ENCODE results near the gene PGAM2. TPM values are rescaled to one million over a fixed set of nuclear protein-coding genes. Genes with fewer than 3 reads are reported as not detected.

The PGAM2 gene
- total and polyA plus RNA-seq, 2 of the 13 experiments (the other 11 are each of a cell fraction or from before 2014, with no cell fraction given) = 0.22 TPM; not detected in 1

DNA sequence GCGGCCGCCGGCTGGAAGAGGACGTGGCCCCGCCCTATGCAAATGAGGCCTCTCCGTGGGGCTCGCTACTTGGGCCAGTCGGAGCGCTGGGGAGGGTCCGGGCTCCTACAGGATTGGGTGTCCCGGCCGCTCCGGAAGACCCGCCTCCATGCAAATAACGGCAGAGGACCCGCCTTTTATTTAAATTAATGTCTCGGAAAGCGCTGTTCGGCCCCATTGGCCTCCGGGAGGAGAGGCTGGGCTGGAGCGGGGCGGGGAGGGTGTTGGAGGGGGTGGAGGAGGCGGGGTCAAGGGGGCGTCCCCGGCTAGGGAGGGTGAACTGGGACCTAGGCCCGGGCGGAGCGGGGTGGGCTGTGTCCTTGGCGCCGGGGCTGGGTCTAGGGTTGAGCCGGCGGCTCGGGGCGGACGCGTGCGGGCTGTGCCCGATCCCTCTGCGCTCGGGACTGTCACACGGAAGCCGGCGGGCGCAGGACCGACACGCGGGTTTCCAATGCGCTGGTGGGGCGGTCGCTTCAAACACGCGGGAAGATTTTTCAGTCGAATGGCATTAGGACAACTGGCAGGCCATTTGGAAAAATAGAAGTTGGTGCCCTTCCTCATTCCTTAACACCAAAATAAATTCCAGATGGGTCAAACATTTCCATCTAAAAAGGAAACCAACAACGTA is 17.3 kb upstream of the PGAM2 start (continued):
- TF ChIP-seq NFYC (CRISPR knock-in tag; IDR thresholded peaks at IDR 0.05) = peak; percentile 84
- TF ChIP-seq GABPA (IDR thresholded peaks at IDR 0.05; ENCODE audit: low read depth, low read length) = no peak
- peak; percentile 86 for TF ChIP-seq GABPA (CRISPR knock-in tag; IDR thresholded peaks at IDR 0.05; ENCODE audit: low read depth)
- TF ChIP-seq ARID5B (CRISPR knock-in tag; IDR thresholded peaks at IDR 0.05) = peak; percentile 56
- TF ChIP-seq, protein P1, sequence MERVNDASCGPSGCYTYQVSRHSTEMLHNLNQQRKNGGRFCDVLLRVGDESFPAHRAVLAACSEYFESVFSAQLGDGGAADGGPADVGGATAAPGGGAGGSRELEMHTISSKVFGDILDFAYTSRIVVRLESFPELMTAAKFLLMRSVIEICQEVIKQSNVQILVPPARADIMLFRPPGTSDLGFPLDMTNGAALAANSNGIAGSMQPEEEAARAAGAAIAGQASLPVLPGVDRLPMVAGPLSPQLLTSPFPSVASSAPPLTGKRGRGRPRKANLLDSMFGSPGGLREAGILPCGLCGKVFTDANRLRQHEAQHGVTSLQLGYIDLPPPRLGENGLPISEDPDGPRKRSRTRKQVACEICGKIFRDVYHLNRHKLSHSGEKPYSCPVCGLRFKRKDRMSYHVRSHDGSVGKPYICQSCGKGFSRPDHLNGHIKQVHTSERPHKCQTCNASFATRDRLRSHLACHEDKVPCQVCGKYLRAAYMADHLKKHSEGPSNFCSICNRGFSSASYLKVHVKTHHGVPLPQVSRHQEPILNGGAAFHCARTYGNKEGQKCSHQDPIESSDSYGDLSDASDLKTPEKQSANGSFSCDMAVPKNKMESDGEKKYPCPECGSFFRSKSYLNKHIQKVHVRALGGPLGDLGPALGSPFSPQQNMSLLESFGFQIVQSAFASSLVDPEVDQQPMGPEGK (CRISPR knock-in tag; IDR thresholded peaks at IDR 0.05) = peak; percentile 72
- TF ChIP-seq, protein P2, sequence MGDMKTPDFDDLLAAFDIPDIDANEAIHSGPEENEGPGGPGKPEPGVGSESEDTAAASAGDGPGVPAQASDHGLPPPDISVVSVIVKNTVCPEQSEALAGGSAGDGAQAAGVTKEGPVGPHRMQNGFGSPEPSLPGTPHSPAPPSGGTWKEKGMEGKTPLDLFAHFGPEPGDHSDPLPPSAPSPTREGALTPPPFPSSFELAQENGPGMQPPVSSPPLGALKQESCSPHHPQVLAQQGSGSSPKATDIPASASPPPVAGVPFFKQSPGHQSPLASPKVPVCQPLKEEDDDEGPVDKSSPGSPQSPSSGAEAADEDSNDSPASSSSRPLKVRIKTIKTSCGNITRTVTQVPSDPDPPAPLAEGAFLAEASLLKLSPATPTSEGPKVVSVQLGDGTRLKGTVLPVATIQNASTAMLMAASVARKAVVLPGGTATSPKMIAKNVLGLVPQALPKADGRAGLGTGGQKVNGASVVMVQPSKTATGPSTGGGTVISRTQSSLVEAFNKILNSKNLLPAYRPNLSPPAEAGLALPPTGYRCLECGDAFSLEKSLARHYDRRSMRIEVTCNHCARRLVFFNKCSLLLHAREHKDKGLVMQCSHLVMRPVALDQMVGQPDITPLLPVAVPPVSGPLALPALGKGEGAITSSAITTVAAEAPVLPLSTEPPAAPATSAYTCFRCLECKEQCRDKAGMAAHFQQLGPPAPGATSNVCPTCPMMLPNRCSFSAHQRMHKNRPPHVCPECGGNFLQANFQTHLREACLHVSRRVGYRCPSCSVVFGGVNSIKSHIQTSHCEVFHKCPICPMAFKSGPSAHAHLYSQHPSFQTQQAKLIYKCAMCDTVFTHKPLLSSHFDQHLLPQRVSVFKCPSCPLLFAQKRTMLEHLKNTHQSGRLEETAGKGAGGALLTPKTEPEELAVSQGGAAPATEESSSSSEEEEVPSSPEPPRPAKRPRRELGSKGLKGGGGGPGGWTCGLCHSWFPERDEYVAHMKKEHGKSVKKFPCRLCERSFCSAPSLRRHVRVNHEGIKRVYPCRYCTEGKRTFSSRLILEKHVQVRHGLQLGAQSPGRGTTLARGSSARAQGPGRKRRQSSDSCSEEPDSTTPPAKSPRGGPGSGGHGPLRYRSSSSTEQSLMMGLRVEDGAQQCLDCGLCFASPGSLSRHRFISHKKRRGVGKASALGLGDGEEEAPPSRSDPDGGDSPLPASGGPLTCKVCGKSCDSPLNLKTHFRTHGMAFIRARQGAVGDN (CRISPR knock-in tag; IDR thresholded peaks at IDR 0.05) = peak; percentile 44; the same call in 1 of the 2 replicates
- no peak for TF ChIP-seq SMC3 (IDR thresholded peaks at IDR 0.05; ENCODE audit: low read length)
- no peak for TF ChIP-seq STAT5B (CRISPR knock-in tag; IDR thresholded peaks at IDR 0.05)
- TF ChIP-seq, protein P3, sequence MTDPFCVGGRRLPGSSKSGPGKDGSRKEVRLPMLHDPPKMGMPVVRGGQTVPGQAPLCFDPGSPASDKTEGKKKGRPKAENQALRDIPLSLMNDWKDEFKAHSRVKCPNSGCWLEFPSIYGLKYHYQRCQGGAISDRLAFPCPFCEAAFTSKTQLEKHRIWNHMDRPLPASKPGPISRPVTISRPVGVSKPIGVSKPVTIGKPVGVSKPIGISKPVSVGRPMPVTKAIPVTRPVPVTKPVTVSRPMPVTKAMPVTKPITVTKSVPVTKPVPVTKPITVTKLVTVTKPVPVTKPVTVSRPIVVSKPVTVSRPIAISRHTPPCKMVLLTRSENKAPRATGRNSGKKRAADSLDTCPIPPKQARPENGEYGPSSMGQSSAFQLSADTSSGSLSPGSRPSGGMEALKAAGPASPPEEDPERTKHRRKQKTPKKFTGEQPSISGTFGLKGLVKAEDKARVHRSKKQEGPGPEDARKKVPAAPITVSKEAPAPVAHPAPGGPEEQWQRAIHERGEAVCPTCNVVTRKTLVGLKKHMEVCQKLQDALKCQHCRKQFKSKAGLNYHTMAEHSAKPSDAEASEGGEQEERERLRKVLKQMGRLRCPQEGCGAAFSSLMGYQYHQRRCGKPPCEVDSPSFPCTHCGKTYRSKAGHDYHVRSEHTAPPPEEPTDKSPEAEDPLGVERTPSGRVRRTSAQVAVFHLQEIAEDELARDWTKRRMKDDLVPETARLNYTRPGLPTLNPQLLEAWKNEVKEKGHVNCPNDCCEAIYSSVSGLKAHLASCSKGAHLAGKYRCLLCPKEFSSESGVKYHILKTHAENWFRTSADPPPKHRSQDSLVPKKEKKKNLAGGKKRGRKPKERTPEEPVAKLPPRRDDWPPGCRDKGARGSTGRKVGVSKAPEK (CRISPR knock-in tag; IDR thresholded peaks at IDR 0.05; ENCODE audit: borderline replicate concordance) = no peak
- TF ChIP-seq ZNF501 (CRISPR knock-in tag; IDR thresholded peaks at IDR 0.05) = no peak
- TF ChIP-seq TEAD3 (CRISPR knock-in tag; optimal IDR thresholded peaks at IDR 0.05; ENCODE audit: borderline replicate concordance) = peak; percentile 20
- TF ChIP-seq, protein P4, sequence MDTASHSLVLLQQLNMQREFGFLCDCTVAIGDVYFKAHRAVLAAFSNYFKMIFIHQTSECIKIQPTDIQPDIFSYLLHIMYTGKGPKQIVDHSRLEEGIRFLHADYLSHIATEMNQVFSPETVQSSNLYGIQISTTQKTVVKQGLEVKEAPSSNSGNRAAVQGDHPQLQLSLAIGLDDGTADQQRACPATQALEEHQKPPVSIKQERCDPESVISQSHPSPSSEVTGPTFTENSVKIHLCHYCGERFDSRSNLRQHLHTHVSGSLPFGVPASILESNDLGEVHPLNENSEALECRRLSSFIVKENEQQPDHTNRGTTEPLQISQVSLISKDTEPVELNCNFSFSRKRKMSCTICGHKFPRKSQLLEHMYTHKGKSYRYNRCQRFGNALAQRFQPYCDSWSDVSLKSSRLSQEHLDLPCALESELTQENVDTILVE (CRISPR knock-in tag; IDR thresholded peaks at IDR 0.05) = no peak
- peak; percentile 74; the same call in 1 of the 2 replicates for TF ChIP-seq ZNF121 (CRISPR knock-in tag; IDR thresholded peaks at IDR 0.05)
- no peak for TF ChIP-seq SETDB1 (CRISPR knock-in tag; IDR thresholded peaks at IDR 0.05; ENCODE audit: borderline replicate concordance)

Measured in HepG2 (cell line).